Esophagus squamous epithelium (tissue), 4 donors: ENCODE results near the gene GPRC5C.

ENCODE experiments used
- CTCF ChIP-seq, 6 experiments: fragments of 450-650 bp in 4 of 6; fragments of 200-600 bp in 2 of 6; sonication (generic) in 2 of 6; IDR thresholded peaks; one replicate each; pipeline ENCODE4 v1.5.1; 2016 to 2019; ENCODE audit warnings: antibody characterized with exemption in 6 of 6, mild to moderate bottlenecking in 4 of 6, moderate library complexity in 4 of 6
- POLR2A ChIP-seq, 4 donors: fragments of 450-650 bp; IDR thresholded peaks; one replicate each; pipeline ENCODE4 v1.6.1; 2017; ENCODE audit warnings: antibody characterized with exemption in 4 of 4, mild to moderate bottlenecking in 4 of 4, moderate library complexity in 3 of 4

GRCh38 chr17:74432766-74433391, 991 bp downstream of the GPRC5C start:
- TF ChIP-seq CTCF (IDR thresholded peaks at IDR 0.05) (no peak), POLR2A (IDR thresholded peaks at IDR 0.05) (no peak)
